ENCODE results near the gene AP2A2. TPM values are rescaled to one million over a fixed set of nuclear protein-coding genes. Genes with fewer than 3 reads are reported as not detected.
"Not testable (repeated sequence)": the region's sequence is repeated elsewhere in the genome, so short reads cannot be mapped to it uniquely, and the experiment has no call there.

The AP2A2 gene
- total RNA-seq, 1 donor from 2014 or later: 119 TPM

DNA sequence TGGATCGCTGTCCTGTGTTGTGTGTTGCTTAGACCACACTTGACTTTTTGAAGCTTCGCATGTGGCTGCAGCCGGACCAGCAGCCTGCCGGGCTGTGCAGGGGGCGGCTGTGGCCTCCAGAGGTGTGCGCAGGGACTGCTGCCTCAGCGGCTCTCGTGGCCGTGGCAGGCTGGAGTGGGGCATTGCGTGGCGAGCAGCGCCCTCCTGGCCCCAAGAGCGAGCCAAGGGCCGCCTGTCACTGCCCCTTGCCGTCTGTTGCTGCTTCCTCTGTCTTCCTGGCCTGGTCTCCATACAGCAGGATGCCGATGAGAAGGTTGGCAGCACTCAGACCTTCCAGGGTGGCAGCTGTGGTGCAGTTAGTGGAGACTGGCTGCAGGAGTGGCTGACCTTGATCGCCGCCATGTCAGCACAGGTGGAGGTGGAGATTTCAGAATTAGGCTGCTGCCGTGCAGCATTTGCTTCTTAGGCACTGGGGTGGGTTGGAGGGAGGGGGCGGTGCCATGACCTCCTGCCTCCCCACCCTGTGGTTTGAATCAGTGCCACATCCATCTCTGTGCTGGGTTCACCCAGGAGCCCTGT lies 76.8 kb downstream of the AP2A2 start:
- intact Hi-C loops (cut with DNase I): no loop called here
- DNase-seq (ENCODE audit: low spot score): no peak
- ATAC-seq: no peak

DNA sequence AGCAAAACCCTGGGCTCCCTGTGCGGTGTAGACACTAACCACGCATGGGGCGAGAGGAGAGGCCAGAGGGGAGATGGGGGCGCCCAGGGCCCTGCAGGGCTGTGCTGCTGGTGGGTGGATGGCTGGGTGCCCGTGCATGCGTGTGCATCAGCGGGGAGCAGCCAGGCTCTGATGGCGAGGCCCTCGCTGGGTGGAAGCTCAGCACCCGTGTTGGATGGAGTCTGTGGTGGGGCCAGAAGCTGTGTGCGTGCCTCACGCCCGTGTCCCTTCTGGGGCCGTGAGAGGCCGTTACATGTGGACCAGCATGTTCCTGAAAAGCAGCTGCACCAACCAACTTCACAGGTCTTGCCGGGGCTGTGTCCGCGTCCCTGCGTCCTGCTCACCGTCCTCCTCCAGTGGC lies 77.5 kb downstream of the AP2A2 start:
- ATAC-seq: no peak
- intact Hi-C loops (cut with DNase I): no loop called here

DNA sequence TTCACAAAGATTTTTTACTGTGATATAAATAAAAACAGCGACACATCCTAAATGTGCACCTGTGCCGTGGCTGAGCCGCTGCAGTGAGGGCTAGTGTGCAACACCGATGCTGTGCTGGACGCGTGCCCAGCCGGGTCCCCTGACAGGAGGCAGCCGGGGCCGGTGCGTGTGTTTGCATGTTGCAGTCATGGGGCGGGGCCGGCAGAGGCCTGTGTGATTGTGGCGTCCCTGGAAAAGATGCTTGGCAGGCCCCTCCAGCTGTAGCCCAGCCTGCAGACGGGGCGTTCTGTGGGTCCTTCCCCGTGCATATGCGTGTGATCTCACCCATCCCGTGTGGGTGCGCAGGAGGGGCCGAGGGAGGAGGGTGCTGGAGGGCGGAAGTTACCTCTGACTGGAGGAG lies 80.3 kb downstream of the AP2A2 start:
- intact Hi-C loops (cut with DNase I): no loop called here
- peak; percentile 72 for ATAC-seq

More for the DNA sequence above, 77.5 kb downstream of the AP2A2 start:
- no peak for DNase-seq (ENCODE audit: low spot score)

GRCh38 chr11:1006762-1007161 lies 81.1 kb downstream of the AP2A2 start:
- DNase-seq (ENCODE audit: low spot score): no peak
- ATAC-seq: no peak
- intact Hi-C loops (cut with DNase I): no loop called here

More for the DNA sequence above, 80.3 kb downstream of the AP2A2 start:
- no peak for DNase-seq (ENCODE audit: low spot score)

- ATAC-seq (no peak), DNase-seq (ENCODE audit: low spot score) (no peak)
- intact Hi-C loops (cut with DNase I): no loop called here
Measured at GRCh38 chr11:1007279-1007678, 81.6 kb downstream of the AP2A2 start.

DNA sequence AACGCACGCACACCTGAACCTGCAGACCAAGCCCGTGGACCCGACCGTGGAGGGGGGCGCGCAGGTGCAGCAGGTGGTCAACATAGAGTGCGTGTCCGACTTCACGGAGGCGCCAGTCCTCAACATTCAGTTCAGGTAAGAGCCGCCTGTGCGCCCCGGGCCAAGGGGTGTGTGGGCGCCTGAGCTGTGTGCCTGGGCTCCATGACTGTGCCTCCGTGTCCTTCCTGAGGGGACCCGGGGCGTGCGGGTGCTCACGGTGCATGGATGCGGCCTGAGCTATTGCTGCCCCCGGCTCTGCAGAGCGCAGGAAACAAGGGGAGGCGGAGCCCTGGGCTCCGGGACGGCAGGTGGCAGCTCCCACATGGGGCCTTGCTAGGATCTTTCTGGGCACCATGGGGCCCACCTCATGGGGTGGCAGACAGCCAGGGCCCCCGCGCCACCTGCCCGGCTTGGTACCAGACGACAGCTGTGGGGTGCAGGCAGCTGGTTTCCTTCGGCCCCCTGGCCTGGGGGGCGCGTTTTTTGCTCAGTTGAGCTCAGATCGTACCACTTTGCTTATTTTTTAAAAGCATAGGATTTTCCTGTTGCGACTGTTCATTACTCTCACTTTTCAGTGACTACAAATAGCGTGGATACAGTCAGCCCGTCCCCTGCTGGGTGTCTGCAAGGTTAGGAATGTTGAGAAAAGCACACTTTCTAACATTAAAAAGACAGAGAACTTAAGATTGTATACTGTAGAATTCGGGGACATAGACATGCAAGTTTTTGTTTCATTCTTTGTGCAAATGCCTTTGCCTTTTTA lies 82.5 kb downstream of the AP2A2 start:
- DNase-seq (ENCODE audit: low spot score): no peak
- intact Hi-C loops (cut with DNase I): no loop called here
- ATAC-seq: no peak

- intact Hi-C loops (cut with DNase I): no loop called here
- DNase-seq (ENCODE audit: low spot score) (no peak), ATAC-seq (no peak)
Measured at GRCh38 chr11:1008803-1009145, 83.1 kb downstream of the AP2A2 start.

DNA sequence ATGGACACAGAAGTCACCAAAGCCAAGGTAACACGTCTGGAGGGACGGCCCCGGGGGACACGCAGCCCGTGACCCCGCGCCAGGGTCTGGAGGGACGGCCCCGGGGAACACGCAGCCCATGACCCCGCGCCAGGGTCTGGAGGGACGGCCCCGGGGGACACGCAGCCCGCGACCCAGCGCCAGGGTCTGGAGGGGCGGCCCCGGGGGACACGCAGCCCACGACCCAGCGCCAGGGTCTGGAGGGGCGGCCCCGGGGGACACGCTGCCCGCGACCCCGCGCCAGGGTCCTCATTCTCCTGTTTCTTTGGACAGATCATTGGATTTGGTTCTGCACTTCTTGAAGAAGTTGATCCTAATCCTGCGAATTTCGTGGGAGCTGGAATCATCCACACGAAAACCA lies 83.7 kb downstream of the AP2A2 start:
- ATAC-seq (no peak), DNase-seq (ENCODE audit: low spot score) (no peak)
- intact Hi-C loops (cut with DNase I): no loop called here

- ATAC-seq (no peak), DNase-seq (ENCODE audit: low spot score) (no peak)
- intact Hi-C loops (cut with DNase I): no loop called here
Measured at GRCh38 chr11:1009991-1010390, 84.3 kb downstream of the AP2A2 start.

- no peak for DNase-seq (ENCODE audit: low spot score)
- ATAC-seq: no peak
- intact Hi-C loops (cut with DNase I): no loop called here
Measured at GRCh38 chr11:1010551-1011319, 85.1 kb downstream of the AP2A2 start.

GRCh38 chr11:1011320-1011698 lies 85.6 kb downstream of the AP2A2 start:
- ATAC-seq: no peak
- no peak for DNase-seq (ENCODE audit: low spot score)
- intact Hi-C loops (cut with DNase I): no loop called here

DNA sequence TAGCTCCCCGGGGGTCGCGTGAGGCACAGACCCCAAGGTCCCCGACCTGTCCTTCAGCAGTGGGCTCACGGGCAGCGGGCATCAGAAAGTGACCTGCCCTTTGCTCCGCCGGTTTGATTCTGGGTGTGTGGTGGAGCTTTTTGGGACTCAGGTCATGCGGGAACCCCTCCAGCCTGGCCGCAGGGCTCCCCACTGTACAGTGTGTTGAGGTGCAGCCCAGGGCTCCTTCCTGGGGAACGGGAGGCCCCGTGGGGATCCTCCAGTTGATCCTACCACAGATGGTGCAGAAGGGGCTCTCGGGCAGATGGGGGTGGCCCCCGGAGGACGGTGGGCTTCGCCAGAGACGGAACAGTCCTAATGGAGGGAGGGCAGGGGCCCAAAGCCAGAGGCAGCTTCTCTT lies 86.6 kb downstream of the AP2A2 start:
- intact Hi-C loops (cut with DNase I): no loop called here
- ATAC-seq (no peak), DNase-seq (ENCODE audit: low spot score) (no peak)

- intact Hi-C loops (cut with DNase I): no loop called here
- ATAC-seq (no peak), DNase-seq (ENCODE audit: low spot score) (no peak)
Measured at GRCh38 chr11:1012740-1013630, 87.3 kb downstream of the AP2A2 start.

DNA sequence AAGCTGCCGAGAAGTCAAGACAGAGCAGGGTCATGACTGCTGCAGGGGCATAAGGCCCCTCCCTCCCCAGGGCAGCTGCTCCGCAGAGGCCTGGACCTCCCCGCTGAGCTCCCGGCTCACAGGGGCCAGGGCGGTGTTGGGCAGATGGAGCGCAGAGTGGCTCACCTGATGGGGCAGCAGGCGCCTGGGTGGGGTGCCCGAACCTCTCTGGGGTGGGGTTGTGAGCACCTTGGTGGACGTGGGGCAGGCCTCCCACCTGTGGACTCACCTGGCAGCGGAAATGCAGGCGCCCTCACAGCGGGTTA lies 87.9 kb downstream of the AP2A2 start:
- intact Hi-C loops (cut with DNase I): no loop called here
- ATAC-seq: no peak
- no peak for DNase-seq (ENCODE audit: low spot score)

GRCh38 chr11:1014276-1014675 lies 88.6 kb downstream of the AP2A2 start:
- intact Hi-C loops (cut with DNase I): no loop called here
- ATAC-seq (no peak), DNase-seq (ENCODE audit: low spot score) (no peak)

DNA sequence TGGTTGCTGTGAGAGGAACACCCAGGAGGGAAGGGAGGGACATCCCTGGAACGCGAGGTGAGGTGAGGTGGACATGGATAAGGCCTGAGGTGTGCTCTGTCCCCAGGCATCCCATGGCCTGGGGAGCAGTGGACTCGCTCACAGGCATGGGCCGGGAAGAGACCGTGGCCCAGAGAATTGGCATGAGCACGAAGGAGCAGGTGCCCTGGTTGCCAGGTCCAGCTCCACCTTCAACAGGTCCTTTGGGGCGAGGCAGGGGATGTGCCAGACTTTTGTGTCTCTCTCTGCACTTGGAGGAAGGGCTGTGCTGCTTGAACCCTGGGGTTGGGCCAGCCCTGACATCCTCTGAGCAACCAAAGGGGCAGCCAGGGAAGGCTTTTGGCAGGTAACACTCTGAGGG lies 89.4 kb downstream of the AP2A2 start:
- intact Hi-C loops (cut with DNase I): no loop called here
- ATAC-seq (no peak), DNase-seq (ENCODE audit: low spot score) (no peak)

- DNase-seq (ENCODE audit: low spot score) (no peak), ATAC-seq (no peak)
- intact Hi-C loops (cut with DNase I): no loop called here
Measured at GRCh38 chr11:1015826-1016545, 90.3 kb downstream of the AP2A2 start.

- ATAC-seq: peak; percentile 33
Measured at GRCh38 chr11:1016610-1017126, 91.0 kb downstream of the AP2A2 start.

More at GRCh38 chr11:1016610-1017126, 91.0 kb downstream of the AP2A2 start:
- intact Hi-C loops (cut with DNase I); DNase-seq (ENCODE audit: low spot score): not testable (repeated sequence)
